ENCODE results near the gene HSPA1A.

GRCh38 chr6:31844507-31844906 is 29.2 kb downstream of the HSPA1A start:
- no peak for TF ChIP-seq CTCF (IDR thresholded peaks at IDR 0.05)
- no peak for TF ChIP-seq POLR2A (IDR thresholded peaks at IDR 0.05)
